ENCODE results near the gene FITM1.
"Not testable (repeated sequence)": the region's sequence is repeated elsewhere in the genome, so short reads cannot be mapped to it uniquely, and the experiment has no call there.

The FITM1 gene

DNA sequence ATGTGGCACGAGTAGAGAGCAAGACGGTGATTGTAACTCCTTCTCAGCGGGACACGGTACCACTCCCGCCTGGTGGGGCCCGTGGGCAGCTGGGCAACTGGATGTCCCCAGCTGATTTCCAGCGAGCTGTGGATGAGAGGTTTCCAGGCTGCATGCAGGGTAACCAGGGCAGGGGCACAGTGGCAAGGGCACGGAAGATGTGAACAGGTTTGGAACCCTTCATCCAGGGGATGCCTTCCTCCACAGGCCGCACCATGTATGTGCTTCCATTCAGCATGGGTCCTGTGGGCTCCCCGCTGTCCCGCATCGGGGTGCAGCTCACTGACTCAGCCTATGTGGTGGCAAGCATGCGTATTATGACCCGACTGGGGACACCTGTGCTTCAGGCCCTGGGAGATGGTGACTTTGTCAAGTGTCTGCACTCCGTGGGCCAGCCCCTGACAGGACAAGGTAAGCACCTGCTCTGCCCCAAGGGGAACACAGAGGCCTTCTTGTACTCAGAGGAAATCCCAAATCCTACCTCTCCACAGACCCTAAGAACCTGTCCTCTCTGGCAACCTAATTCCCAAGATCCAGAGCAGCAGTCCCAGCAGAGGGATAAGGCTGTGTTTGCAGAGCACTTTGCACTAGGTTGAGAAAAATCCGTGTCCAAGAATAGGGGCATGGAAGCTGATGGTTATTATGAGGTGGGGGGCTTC lies 32.1 kb upstream of the FITM1 start:
- DNase-seq (ENCODE audit: low read depth) = no peak

DNA sequence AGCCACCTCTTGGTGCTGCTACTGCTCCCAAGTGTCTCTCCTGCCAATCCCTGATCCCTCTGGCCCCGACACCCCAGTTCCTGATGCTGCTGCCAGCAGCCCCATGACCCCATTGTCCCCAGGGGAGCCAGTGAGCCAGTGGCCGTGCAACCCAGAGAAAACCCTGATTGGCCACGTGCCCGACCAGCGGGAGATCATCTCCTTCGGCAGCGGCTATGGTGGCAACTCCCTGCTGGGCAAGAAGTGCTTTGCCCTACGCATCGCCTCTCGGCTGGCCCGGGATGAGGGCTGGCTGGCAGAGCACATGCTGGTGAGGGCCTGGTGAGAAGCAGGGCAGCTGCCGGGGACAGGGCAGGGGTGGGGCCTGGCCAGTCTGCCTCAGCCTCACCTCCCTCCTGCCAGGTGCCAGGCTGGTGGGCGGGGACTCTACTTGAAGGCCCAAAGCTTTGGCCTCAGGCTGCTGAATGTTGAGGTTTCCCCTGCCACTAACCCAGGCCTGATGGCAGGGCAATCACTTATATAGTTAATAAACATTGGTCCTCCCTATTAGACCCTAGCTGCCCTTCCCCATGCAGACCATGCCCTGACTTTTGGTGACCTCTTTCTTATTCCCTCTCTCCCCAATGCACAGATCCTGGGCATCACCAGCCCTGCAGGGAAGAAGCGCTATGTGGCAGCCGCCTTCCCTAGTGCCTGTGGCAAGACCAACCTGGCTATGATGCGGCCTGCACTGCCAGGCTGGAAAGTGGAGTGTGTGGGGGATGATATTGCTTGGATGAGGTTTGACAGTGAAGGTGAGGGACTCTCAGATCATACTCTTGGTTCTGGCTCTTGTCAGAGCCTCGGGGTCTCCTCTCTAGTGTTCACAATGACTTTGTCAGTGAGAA lies 31.3 kb upstream of the FITM1 start:
- no peak for DNase-seq (ENCODE audit: low read depth)

- DNase-seq (ENCODE audit: low read depth) = no peak
Measured at GRCh38 chr14:24100197-24100981, 30.1 kb upstream of the FITM1 start.

- no peak for DNase-seq (ENCODE audit: low read depth)
Measured at GRCh38 chr14:24100982-24101494, 29.4 kb upstream of the FITM1 start.

- no peak for DNase-seq (ENCODE audit: low read depth)
Measured at GRCh38 chr14:24102357-24103048, 28.0 kb upstream of the FITM1 start.

DNA sequence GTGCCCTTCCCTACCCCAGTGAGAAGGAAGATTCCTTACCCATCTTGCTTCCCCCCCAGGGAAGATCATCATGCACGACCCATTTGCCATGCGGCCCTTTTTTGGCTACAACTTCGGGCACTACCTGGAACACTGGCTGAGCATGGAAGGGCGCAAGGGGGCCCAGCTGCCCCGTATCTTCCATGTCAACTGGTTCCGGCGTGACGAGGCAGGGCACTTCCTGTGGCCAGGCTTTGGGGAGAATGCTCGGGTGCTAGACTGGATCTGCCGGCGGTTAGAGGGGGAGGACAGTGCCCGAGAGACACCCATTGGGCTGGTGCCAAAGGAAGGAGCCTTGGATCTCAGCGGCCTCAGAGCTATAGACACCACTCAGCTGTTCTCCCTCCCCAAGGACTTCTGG lies 27.0 kb upstream of the FITM1 start:
- DNase-seq (ENCODE audit: low read depth) = no peak

- not testable (repeated sequence) for DNase-seq (ENCODE audit: low read depth)
Measured at GRCh38 chr14:24105609-24106239, 24.7 kb upstream of the FITM1 start.

DNA sequence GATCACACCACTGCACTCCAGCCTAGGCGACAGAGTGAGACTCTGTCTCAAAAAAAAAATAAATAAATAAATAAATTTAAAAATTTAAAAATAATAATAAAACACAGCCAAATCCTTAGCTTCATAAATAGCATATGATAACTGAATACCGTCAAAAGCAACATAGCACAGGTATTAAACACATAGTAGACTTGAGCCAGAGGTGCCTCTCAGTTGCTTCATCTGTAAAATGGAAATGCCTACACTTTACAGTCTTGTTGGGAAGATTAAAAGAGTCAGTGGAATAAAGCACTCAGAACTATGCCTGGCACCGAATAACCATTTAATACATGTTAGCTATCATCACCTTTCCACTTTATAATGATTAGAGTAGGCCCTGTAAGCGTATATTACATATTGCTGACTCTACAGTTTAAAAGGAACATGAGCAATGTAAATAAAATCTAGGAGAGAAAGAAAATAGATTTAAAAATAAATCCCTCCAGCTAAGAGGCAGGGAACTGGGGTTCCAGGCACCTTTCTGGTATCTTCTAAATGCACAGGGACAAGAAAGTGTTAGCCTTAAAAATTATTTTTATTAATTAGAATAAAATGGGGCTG lies 23.7 kb upstream of the FITM1 start:
- DNase-seq (ENCODE audit: low read depth) = no peak

DNA sequence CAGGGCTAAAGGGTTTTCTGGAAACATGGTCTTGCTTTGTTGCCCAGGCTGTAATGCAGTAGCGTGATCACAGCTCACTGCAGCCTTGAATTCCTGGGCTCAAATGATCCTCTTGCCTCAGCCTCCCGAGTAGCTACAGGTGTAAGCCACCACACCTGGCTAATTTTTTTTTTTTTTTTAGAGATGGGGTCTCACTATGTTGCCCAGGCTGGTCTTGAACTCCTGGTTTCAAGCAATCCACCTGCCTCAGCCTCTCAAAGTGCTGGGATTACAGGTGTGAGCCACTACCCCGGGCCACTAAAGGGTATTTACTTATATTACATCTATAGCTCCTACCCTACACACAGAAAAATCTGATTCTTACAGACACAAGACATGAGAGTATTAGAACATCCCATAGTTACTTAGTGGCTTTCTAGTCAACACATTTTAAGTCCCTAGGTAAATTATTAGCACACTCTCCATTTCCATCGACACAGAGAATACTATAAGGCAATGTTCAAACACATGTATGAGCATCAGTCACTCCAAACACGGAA lies 22.1 kb upstream of the FITM1 start:
- DNase-seq (ENCODE audit: low read depth) = no peak

- DNase-seq (ENCODE audit: low read depth) = no peak
Measured at GRCh38 chr14:24110060-24110459, 20.4 kb upstream of the FITM1 start.

DNA sequence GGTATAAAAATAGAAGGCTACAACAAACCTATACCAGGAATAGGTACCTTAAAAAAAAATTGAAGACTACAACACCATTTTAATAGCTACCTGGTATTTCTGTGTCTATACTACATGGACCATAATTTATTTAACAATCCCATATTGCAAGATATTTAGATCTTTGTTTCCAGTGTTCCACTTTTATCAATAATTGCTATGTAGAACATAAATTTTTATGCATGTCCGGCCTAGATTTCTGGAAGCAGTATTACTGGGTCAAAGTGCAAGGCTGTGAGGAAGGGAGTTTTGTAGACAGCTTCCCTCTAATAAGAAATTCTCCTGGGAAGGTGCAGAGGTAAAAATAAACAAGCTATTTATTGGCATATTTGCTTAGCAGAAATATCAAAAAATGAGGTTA lies 19.9 kb upstream of the FITM1 start:
- no peak for DNase-seq (ENCODE audit: low read depth)

DNA sequence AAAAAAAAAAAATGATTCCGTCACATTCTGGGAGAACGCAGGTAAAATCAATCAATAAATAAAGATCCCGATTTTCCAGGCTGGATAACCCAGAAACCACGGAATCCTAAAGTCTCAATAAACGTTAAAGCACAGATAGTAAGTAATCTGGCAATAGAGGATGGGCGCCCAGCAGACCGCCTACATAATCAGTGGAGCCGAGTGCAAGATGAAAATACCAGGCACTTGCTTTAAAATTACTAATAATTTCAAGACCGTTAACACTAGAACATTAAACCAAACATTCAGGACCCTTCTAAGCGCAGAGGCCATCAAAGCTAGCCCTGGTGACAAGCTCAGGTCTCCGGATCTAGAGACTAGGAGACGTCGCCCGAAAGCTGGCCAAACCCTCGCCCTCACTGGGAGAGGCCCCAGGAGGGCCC lies 17.1 kb upstream of the FITM1 start:
- DNase-seq (ENCODE audit: low read depth) = no peak

GRCh38 chr14:24113801-24114531 lies 16.5 kb upstream of the FITM1 start:
- DNase-seq (ENCODE audit: low read depth) = peak; percentile 47

DNA sequence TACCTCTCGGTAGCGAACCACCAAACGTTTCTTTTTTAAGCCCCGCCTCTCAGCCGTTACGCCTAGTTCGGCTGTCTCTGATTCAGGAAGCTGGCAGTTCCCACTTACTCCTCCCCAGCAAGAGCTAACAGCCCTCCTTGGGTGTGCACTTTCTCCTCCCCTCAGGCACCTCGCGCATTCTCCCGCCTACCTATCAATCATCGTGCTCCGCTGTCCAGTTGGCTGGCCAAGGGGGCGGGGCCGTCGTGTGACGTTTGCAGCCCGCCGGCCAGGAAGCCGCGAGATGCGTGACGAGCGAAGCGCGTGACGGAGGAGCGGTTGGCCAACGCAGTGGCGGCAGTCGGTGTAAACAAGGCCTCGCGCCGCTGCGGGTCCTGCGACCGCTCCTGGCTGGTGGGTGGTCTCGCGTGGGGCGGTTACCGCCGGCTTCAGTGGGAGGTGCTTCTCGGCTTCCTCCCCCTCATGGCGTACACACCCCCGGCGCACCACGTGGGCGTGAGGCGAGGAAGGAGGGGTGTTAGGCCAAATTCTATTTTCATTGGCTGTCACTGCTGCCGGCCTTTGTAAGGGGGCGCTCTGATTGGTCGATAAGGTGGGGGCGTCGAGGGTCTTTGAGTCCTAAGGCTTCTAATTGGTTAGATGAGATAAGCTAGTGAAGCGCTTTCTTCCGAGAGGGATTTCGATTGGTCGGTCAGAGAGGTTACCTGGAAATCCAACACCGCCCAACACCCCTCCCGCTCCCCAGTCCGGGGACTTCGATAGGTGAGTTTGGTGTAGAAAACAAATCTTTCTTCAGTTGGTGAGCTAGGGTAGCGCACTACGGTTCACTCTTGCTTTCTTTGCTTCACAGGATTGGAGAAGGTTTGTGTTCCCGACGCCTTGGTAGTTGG lies 15.7 kb upstream of the FITM1 start, which contains the start of the genes DCAF11 and NRL:
Gene DCAF11, plus strand, starts transcription at position 246 of the 890 bp plus-strand sequence. CDS start 818 bp downstream, outside the sequence.
Gene NRL, minus strand, starts transcription at position 418 of the 890 bp plus-strand sequence. CDS start 32,101 bp downstream, outside the sequence.
- peak; percentile 95 for DNase-seq (ENCODE audit: low read depth)

GRCh38 chr14:24115422-24116127 lies 14.9 kb upstream of the FITM1 start:
- DNase-seq (ENCODE audit: low read depth) = no peak

GRCh38 chr14:24116128-24116814 lies 14.2 kb upstream of the FITM1 start:
- DNase-seq (ENCODE audit: low read depth) = no peak

DNA sequence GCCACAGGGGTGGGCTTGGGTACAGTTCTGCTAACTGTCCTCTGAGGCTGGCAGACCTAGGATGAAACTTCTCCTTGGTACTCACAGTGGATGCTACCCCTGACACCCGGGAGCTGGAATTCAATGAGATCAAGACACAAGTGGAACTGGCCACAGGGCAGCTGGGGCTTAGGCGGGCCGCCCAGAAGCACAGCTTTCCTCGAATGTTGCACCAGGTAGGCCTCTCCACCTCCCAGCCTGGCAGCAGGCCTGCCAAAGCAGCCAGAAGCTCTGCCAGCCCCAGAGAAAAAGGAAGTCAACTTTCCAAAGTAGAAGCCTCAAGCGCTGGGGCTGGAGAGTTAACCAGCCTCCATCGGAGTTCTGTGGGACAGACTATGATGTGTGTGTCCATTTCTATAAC lies 13.3 kb upstream of the FITM1 start:
- no peak for DNase-seq (ENCODE audit: low read depth)
